DND-41 (cell line): ENCODE measurements around the gene TMEM245.

Experiments used
- EZH2 ChIP-seq: IDR thresholded peaks from 3 replicates; pipeline ENCODE4 v1.6.1; 2012; ENCODE audit warnings: borderline replicate concordance, low read depth, mild to moderate bottlenecking, moderate library complexity, low read length, inconsistent platforms; ENCODE audit not compliant: severe bottlenecking
- TF ChIP-seq, protein P1 (sequence below): IDR thresholded peaks from 2 replicates; pipeline ENCODE4 v1.5.1; 2012; ENCODE audit warnings: borderline replicate concordance, low read length, moderate library complexity, mild to moderate bottlenecking; ENCODE audit not compliant: poor library complexity, severe bottlenecking; ENCODE audit errors: extremely low read depth

DNA sequence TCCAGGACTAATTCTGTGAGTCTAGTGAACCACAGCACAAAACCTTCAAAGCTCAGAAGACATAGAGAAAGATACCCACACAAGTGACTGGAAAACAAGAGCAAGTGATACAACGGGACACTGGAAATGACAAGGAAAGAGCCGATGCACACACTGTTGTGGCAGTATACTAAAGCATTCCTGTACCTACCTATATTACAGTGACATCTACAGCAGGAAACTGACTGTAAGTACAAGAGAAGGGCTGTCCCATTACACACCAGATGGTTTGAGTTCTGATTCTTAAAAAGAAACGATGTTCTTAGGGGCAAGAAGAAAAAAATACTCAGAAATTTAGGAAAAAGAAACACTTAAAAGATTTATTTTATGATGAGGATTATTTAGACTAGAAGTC lies 18.5 kb downstream of the TMEM245 start:
- TF ChIP-seq EZH2: no peak
- TF ChIP-seq, protein P1, sequence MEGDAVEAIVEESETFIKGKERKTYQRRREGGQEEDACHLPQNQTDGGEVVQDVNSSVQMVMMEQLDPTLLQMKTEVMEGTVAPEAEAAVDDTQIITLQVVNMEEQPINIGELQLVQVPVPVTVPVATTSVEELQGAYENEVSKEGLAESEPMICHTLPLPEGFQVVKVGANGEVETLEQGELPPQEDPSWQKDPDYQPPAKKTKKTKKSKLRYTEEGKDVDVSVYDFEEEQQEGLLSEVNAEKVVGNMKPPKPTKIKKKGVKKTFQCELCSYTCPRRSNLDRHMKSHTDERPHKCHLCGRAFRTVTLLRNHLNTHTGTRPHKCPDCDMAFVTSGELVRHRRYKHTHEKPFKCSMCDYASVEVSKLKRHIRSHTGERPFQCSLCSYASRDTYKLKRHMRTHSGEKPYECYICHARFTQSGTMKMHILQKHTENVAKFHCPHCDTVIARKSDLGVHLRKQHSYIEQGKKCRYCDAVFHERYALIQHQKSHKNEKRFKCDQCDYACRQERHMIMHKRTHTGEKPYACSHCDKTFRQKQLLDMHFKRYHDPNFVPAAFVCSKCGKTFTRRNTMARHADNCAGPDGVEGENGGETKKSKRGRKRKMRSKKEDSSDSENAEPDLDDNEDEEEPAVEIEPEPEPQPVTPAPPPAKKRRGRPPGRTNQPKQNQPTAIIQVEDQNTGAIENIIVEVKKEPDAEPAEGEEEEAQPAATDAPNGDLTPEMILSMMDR: peak; percentile 26
